ENCODE results near the gene SLC3A2.
"Not testable (repeated sequence)": the region's sequence is repeated elsewhere in the genome, so short reads cannot be mapped to it uniquely, and the experiment has no call there.

The SLC3A2 gene

GRCh38 chr11:62880803-62881578, at the start of gene SLC3A2:
SLC3A2 (plus strand) TSS chr11:62880896; CDS start chr11:62881024, 128 bp downstream.
- DNase-seq (ENCODE audit: low read depth in 4 of 4, low spot score in 1 of 4): peak; percentile 64 to 83 (median 69)

- DNase-seq (ENCODE audit: low read depth in 4 of 4, low spot score in 1 of 4): no peak
Observed at GRCh38 chr11:62830904-62831519, 49.7 kb upstream of the SLC3A2 start.

- DNase-seq (ENCODE audit: low read depth in 4 of 4, low spot score in 1 of 4): peak; percentile 98 to 100 (median 99)
Observed at GRCh38 chr11:62831520-62832335, 49.0 kb upstream of the SLC3A2 start, which contains the start of gene STX5. STX5 (minus strand) TSS chr11:62832051; CDS start chr11:62831243, 808 bp downstream.

- no peak for DNase-seq (ENCODE audit: low read depth in 4 of 4, low spot score in 1 of 4)
Observed at GRCh38 chr11:62832336-62833234, 48.1 kb upstream of the SLC3A2 start, which contains the start of gene TEX54. TEX54 (minus strand) TSS chr11:62832841.

- DNase-seq (ENCODE audit: low read depth in 4 of 4, low spot score in 1 of 4): no peak
Observed at GRCh38 chr11:62835336-62835735, 45.4 kb upstream of the SLC3A2 start.

- DNase-seq (ENCODE audit: low read depth in 4 of 4, low spot score in 1 of 4): peak in 3 of 4 experiments; percentile 75 to 85 (median 81)
Observed at GRCh38 chr11:62839050-62839945, 41.4 kb upstream of the SLC3A2 start, which contains the start of gene WDR74. WDR74 (minus strand) TSS chr11:62839590; CDS start chr11:62839570, 20 bp downstream.

GRCh38 chr11:62840721-62841360, 39.9 kb upstream of the SLC3A2 start:
- DNase-seq (ENCODE audit: low read depth in 4 of 4, low spot score in 1 of 4): peak in 3 of 4 experiments; percentile 69 to 79 (median 77)

- peak in 3 of 4 experiments; percentile 64 to 76 (median 71) for DNase-seq (ENCODE audit: low read depth in 4 of 4, low spot score in 1 of 4)
Observed at GRCh38 chr11:62841361-62842170, 39.1 kb upstream of the SLC3A2 start.

GRCh38 chr11:62842171-62842741, 38.4 kb upstream of the SLC3A2 start:
- DNase-seq (ENCODE audit: low read depth in 4 of 4, low spot score in 1 of 4): no peak

GRCh38 chr11:62842891-62843290, 37.8 kb upstream of the SLC3A2 start:
- not testable (repeated sequence) for DNase-seq (ENCODE audit: low read depth in 4 of 4, low spot score in 1 of 4)

- DNase-seq (ENCODE audit: low read depth in 4 of 4, low spot score in 1 of 4): no peak
Observed at GRCh38 chr11:62843466-62843865, 37.2 kb upstream of the SLC3A2 start.

- no peak for DNase-seq (ENCODE audit: low read depth in 4 of 4, low spot score in 1 of 4)
Observed at GRCh38 chr11:62844154-62844553, 36.5 kb upstream of the SLC3A2 start.

- DNase-seq (ENCODE audit: low read depth in 4 of 4, low spot score in 1 of 4): no peak
Observed at GRCh38 chr11:62846177-62846576, 34.5 kb upstream of the SLC3A2 start.

- no peak for DNase-seq (ENCODE audit: low read depth in 4 of 4, low spot score in 1 of 4)
Observed at GRCh38 chr11:62847767-62848314, 32.9 kb upstream of the SLC3A2 start.

- no peak for DNase-seq (ENCODE audit: low read depth in 4 of 4, low spot score in 1 of 4)
Observed at GRCh38 chr11:62850911-62851806, 29.5 kb upstream of the SLC3A2 start.

GRCh38 chr11:62851807-62852522, 28.7 kb upstream of the SLC3A2 start:
- no peak for DNase-seq (ENCODE audit: low read depth in 4 of 4, low spot score in 1 of 4)

Measured in stimulated activated CD4-positive, alpha-beta T cell treated with anti-CD3 and anti-CD28 coated beads, Interleukin-1b, Interleukin-23, amount 100 ng/mL, for 24 hours (primary cell).